Measurements from ENCODE around the gene PTX4. TPM values are rescaled to one million over a fixed set of nuclear protein-coding genes. Genes with fewer than 3 reads are reported as not detected.

The PTX4 gene
- total RNA-seq, 1 donor from 2014 or later, result not detected

DNA sequence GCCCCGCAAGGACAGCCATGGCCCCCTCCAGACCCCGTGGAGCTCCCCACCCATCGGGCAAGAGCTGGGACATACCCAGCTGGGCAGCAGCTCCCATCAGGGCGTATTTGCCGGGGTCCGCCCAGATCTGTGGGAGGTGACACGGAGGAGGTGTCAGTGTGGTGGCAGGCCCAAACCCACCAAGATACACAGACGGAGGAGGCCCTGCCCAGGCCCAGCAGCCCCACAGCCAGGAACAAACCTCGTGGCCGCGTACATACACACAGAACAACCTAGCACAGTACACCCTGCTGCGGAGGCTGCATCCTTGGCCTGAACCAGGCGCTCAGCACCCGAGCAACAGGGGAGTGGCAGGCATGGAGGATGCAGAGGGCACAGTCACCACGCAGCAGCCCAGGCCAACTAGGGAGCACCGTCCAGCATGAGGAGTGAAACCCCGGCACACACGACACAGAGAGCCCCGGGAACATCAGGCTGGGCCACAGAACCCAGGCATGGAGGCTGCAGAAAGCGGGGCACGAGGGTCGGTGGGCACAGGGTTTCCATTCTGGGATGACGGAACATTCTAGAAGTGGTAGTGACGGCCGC, 39.4 kb downstream of the PTX4 start:
- peaks cover 90% of the 10 kb centered on the region for H3K36me3 ChIP-seq
- TF ChIP-seq CTCF (IDR thresholded peaks at IDR 0.05), result no peak
- no peaks in the 10 kb centered on the region for H3K9me3 ChIP-seq
- intact Hi-C loops (cut with DNase I), result no loop called here
- no peaks in the 10 kb centered on the region for H3K27me3 ChIP-seq (ENCODE audit: low read depth)
- no peaks in the 10 kb centered on the region for H3K4me1 ChIP-seq
- H3K4me3 ChIP-seq, result no peak overlapping the region
- DNase-seq (no peak), ATAC-seq (no peak)
- H3K27ac ChIP-seq, result no peak overlapping the region

DNA sequence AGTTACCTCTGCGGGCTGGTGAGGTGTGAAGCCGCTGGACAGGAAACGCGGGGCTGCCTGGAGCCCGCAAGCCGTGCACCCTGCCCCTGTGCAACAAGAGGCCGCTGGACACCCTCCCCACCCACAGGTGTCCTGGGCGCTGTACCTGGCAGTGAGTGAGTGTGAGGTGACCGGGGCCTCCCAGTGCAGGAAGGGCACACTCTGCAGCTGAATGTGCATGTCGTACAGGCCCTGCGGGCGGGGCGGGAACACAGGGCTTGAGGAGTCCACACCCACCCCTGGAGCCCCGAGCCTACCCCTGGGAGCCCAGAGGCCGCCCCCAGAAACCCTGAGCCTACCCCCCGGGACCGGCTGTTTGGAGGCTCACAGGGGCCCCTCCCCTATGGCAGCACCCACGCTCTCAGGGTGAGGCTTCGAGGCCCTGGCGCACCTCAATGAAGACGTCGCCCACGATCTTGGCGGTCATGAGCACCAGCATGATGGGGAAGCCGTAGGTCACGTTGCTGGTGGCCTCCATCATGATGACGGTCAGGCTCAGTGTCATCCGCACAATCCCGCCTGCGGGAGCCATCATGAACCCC, 40.1 kb downstream of the PTX4 start:
- Histone ChIP-seq H3K36me3 (peaks cover 83% of the 10 kb centered on the region), H3K27me3 (ENCODE audit: low read depth) (no peaks in the 10 kb centered on the region), H3K4me1 (no peaks in the 10 kb centered on the region), H3K4me3 (no peak overlapping the region), H3K9me3 (no peaks in the 10 kb centered on the region), H3K27ac (no peak overlapping the region)
- no peak for TF ChIP-seq CTCF (IDR thresholded peaks at IDR 0.05)
- no peak for ATAC-seq
- intact Hi-C loops (cut with DNase I), result no loop called here
- no peak for DNase-seq

- intact Hi-C loops (cut with DNase I), result no loop called here
- Histone ChIP-seq H3K27ac (no peak overlapping the region), H3K36me3 (peaks cover 77% of the 10 kb centered on the region), H3K27me3 (ENCODE audit: low read depth) (no peaks in the 10 kb centered on the region), H3K9me3 (no peaks in the 10 kb centered on the region), H3K4me1 (no peaks in the 10 kb centered on the region), H3K4me3 (no peak overlapping the region)
- DNase-seq (no peak), ATAC-seq (no peak)
- no peak for TF ChIP-seq CTCF (IDR thresholded peaks at IDR 0.05)
Observed at GRCh38 chr16:1447965-1448364, 40.8 kb downstream of the PTX4 start.

GRCh38 chr16:1446296-1447080, 42.3 kb downstream of the PTX4 start:
- Histone ChIP-seq H3K4me3 (no peak overlapping the region), H3K36me3 (peaks cover 62% of the 10 kb centered on the region), H3K9me3 (no peaks in the 10 kb centered on the region), H3K27me3 (ENCODE audit: low read depth) (no peaks in the 10 kb centered on the region), H3K4me1 (no peaks in the 10 kb centered on the region), H3K27ac (no peak overlapping the region)
- ATAC-seq (no peak), DNase-seq (no peak)
- TF ChIP-seq CTCF (IDR thresholded peaks at IDR 0.05), result no peak
- intact Hi-C loops (cut with DNase I), result no loop called here

GRCh38 chr16:1445518-1446203, 43.1 kb downstream of the PTX4 start:
- TF ChIP-seq CTCF (IDR thresholded peaks at IDR 0.05), result no peak
- intact Hi-C loops (cut with DNase I), result no loop called here
- Histone ChIP-seq H3K27me3 (ENCODE audit: low read depth) (no peaks in the 10 kb centered on the region), H3K4me3 (no peak overlapping the region), H3K9me3 (no peaks in the 10 kb centered on the region), H3K36me3 (peaks cover 54% of the 10 kb centered on the region), H3K27ac (no peak overlapping the region), H3K4me1 (no peaks in the 10 kb centered on the region)
- DNase-seq (no peak), ATAC-seq (no peak)

All from lower lobe of right lung (tissue), 2 donors.